Loucy (cell line): ENCODE measurements around the gene GNA15.

Experiments
- H2AFZ ChIP-seq: fragments of 200-600 bp; sonication (generic); 2 replicates; pipeline ENCODE4 v1.6.0; 2016; ENCODE audit warnings: antibody characterized with exemption, mild to moderate bottlenecking, low read length, moderate library complexity
- H3F3A ChIP-seq: fragments of 200-600 bp; 2 replicates; pipeline ENCODE4 v1.6.0; 2016; ENCODE audit warnings: antibody characterized with exemption, low read depth, mild to moderate bottlenecking
- H3K27me3 ChIP-seq: fragments of 200-600 bp; sonication (generic); 2 replicates; pipeline ENCODE4 v1.6.1; 2014; ENCODE audit warnings: low read length, mild to moderate bottlenecking; ENCODE audit not compliant: insufficient read depth, poor library complexity, severe bottlenecking
- H3K36me3 ChIP-seq: fragments of 200-600 bp; sonication (generic); 2 replicates; pipeline ENCODE4 v1.6.1; 2016; ENCODE audit warnings: low read length; ENCODE audit not compliant: insufficient read depth
- H3K4me1 ChIP-seq: fragments of 200-600 bp; sonication (generic); 2 replicates; pipeline ENCODE4 v1.5.1; 2014; ENCODE audit warnings: low read length, mild to moderate bottlenecking; ENCODE audit not compliant: insufficient read depth, poor library complexity, severe bottlenecking
- H3K4me2 ChIP-seq: fragments of 200-600 bp; sonication (generic); 2 replicates; pipeline ENCODE4 v1.6.0; 2014; ENCODE audit warnings: antibody characterized with exemption, low read length, low read depth, mild to moderate bottlenecking; ENCODE audit not compliant: poor library complexity, severe bottlenecking
- H3K4me3 ChIP-seq: fragments of 200-600 bp; sonication (generic); 2 replicates; pipeline ENCODE4 v1.5.1; 2014; ENCODE audit warnings: low read length, mild to moderate bottlenecking, mixed read lengths; ENCODE audit not compliant: poor library complexity, severe bottlenecking
- H3K79me2 ChIP-seq: fragments of 200-600 bp; sonication (generic); 2 replicates; pipeline ENCODE4 v1.6.1; 2014; ENCODE audit warnings: low read length; ENCODE audit not compliant: insufficient read depth
- H3K9ac ChIP-seq: fragments of 200-600 bp; sonication (generic); 2 replicates; pipeline ENCODE4 v1.6.0; 2014; ENCODE audit warnings: mild to moderate bottlenecking, low read depth, low read length, moderate library complexity; ENCODE audit not compliant: poor library complexity, severe bottlenecking
- H3K9me2 ChIP-seq: fragments of 200-600 bp; sonication (generic); replicated peaks from 2 replicates; pipeline ENCODE4 v1.6.1; 2016; ENCODE audit warnings: low read depth, low read length, mixed read lengths
- H3K9me3 ChIP-seq: fragments of 200-600 bp; sonication (generic); 2 replicates; pipeline ENCODE4 v1.6.1; 2014; ENCODE audit warnings: mild to moderate bottlenecking, antibody characterized with exemption, low read length, low read depth; ENCODE audit not compliant: insufficient read depth
- H4K20me1 ChIP-seq: fragments of 200-600 bp; sonication (generic); 2 replicates; pipeline ENCODE4 v1.6.0; 2014; ENCODE audit warnings: antibody characterized with exemption, low read length, mild to moderate bottlenecking; ENCODE audit not compliant: insufficient read depth, poor library complexity, severe bottlenecking
- EZH2phosphoT487 ChIP-seq: fragments of 200-600 bp; IDR thresholded peaks from 2 replicates; pipeline ENCODE4 v1.6.1; 2018; ENCODE audit warnings: antibody characterized with exemption, mild to moderate bottlenecking, moderate library complexity, borderline replicate concordance
- TF ChIP-seq, protein P1 (sequence below): fragments of 200-600 bp; sonication (generic); conservative IDR thresholded peaks from 2 replicates; pipeline ENCODE4 v1.5.1; 2014; ENCODE audit warnings: mild to moderate bottlenecking, antibody characterized with exemption, low read length

The GNA15 gene

GRCh38 chr19:3136684-3137055 is 837 bp downstream of the GNA15 start:
- no peak for TF ChIP-seq EZH2phosphoT487
- TF ChIP-seq, protein P1, sequence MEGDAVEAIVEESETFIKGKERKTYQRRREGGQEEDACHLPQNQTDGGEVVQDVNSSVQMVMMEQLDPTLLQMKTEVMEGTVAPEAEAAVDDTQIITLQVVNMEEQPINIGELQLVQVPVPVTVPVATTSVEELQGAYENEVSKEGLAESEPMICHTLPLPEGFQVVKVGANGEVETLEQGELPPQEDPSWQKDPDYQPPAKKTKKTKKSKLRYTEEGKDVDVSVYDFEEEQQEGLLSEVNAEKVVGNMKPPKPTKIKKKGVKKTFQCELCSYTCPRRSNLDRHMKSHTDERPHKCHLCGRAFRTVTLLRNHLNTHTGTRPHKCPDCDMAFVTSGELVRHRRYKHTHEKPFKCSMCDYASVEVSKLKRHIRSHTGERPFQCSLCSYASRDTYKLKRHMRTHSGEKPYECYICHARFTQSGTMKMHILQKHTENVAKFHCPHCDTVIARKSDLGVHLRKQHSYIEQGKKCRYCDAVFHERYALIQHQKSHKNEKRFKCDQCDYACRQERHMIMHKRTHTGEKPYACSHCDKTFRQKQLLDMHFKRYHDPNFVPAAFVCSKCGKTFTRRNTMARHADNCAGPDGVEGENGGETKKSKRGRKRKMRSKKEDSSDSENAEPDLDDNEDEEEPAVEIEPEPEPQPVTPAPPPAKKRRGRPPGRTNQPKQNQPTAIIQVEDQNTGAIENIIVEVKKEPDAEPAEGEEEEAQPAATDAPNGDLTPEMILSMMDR = no peak
- peak overlapping the region; percentile 76 for H3K4me2 ChIP-seq
- H3K4me1 ChIP-seq = peaks cover 49% of the 10 kb centered on the region
- peaks cover 41% of the 10 kb centered on the region for H4K20me1 ChIP-seq
- peaks cover 78% of the 10 kb centered on the region for H3K79me2 ChIP-seq
- peaks cover 15% of the 10 kb centered on the region; the same call in 1 of the 2 replicates for H3K36me3 ChIP-seq
- no peak overlapping the region for H2AFZ ChIP-seq
- H3K4me3 ChIP-seq = peak overlapping the region; percentile 85
- no peaks in the 10 kb centered on the region for H3K9me3 ChIP-seq
- H3K9ac ChIP-seq = peak overlapping the region; percentile 99
- H3F3A ChIP-seq = peaks cover 5% of the 10 kb centered on the region
- peaks cover 10% of the 10 kb centered on the region for H3K27me3 ChIP-seq
- H3K9me2 ChIP-seq = no peaks in the 10 kb centered on the region

GRCh38 chr19:3137119-3137518 is 1.3 kb downstream of the GNA15 start:
- Histone ChIP-seq H3K27me3 (peaks cover 10% of the 10 kb centered on the region), H3K4me3 (peak overlapping the region; percentile 85), H3K4me1 (peaks cover 49% of the 10 kb centered on the region), H4K20me1 (peaks cover 45% of the 10 kb centered on the region), H3K9me3 (no peaks in the 10 kb centered on the region), H3K4me2 (peak overlapping the region; percentile 76), H3K9ac (peak overlapping the region; percentile 99), H2AFZ (no peak overlapping the region), H3F3A (peaks cover 7% of the 10 kb centered on the region), H3K79me2 (peaks cover 82% of the 10 kb centered on the region), H3K36me3 (peaks cover 17% of the 10 kb centered on the region; the same call in 1 of the 2 replicates), H3K9me2 (no peaks in the 10 kb centered on the region)
- no peak for TF ChIP-seq EZH2phosphoT487
- TF ChIP-seq, protein P1 = no peak

DNA sequence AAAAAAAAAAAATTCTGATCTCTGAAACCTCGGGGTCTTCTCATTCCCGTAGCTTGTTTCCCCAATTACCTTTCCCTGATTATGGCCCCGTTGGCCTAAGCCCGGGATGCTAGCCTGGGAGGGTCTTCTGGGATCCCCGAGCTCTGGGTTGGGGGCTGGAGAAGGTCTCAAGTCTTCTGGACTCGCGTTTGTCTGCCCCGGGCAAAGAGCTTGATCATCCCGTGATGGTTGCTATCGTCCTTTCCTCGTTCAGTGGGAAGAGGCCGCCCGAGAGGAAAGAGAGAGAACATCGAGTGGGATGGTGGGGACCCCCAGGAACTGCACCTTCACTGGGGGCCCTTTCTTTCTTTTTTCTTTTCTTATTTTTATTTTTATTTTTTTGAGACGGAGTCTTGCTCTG is 2.4 kb downstream of the GNA15 start:
- peak overlapping the region; percentile 99 for H3K9ac ChIP-seq
- peaks cover 49% of the 10 kb centered on the region for H3K4me1 ChIP-seq
- H3K4me3 ChIP-seq = peak overlapping the region; percentile 85
- H3K36me3 ChIP-seq = peaks cover 21% of the 10 kb centered on the region; the same call in 1 of the 2 replicates
- peak overlapping the region; percentile 76 for H3K4me2 ChIP-seq
- H3K9me2 ChIP-seq = no peaks in the 10 kb centered on the region
- no peaks in the 10 kb centered on the region for H3K9me3 ChIP-seq
- TF ChIP-seq, protein P1 = no peak
- no peak for TF ChIP-seq EZH2phosphoT487
- peaks cover 10% of the 10 kb centered on the region for H3K27me3 ChIP-seq
- H4K20me1 ChIP-seq = peaks cover 57% of the 10 kb centered on the region
- H2AFZ ChIP-seq = no peak overlapping the region
- peaks cover 9% of the 10 kb centered on the region for H3F3A ChIP-seq
- H3K79me2 ChIP-seq = peaks cover 94% of the 10 kb centered on the region
